ENCODE measurements around the gene DOCK2.
"Not testable (repeated sequence)": the region's sequence is repeated elsewhere in the genome, so short reads cannot be mapped to it uniquely, and the experiment has no call there.

The DOCK2 gene

DNA sequence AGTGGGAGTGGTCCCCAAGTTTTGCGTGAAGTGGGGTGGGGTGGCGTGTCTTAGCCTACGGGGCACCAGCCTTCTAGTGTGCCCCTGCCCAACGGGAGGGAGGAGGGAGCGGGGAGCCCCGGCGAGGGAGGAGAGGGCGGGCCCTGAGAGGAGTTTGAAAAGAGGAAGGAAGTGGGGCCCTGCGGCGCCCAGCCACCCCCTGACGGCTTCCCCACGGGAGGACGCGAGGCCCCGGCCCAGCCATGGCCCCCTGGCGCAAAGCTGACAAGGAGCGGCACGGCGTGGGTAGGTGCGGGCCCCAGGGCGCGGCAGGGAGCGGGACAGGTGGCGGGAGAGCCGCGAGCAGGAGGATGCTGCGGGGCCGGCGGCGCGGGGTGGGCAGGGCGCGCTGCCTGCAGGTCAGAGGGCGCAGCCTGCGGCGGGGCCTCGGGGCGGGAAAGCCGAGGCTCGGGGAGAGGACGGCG is at the start of gene DOCK2:
Gene DOCK2, plus strand, starts transcription at position 191 of the 464 bp plus-strand sequence. Its CDS starts 52 bp downstream, at position 243.
- DNase-seq (ENCODE audit: extremely low spot score, insufficient read length, low read depth): peak; percentile 63
- FAIRE-seq: peak; percentile 92

DNA sequence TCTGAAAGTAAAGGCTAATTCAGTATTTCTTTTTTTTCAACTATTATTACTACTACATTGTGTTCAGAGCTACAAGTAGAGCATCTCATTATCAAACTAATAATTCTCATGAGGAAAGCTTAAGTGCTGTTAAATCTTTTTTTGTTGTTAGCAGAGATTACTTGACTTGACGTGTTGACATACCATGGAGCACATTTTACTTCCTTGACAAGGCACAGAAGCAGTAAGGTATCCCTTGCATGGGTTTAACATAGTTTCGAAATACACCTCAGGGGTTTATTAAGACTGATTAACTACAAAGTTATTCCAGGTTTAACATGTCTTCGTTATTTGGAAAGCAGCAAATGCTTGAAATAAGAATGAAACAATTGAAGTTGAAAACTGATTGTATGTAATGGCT is 46.5 kb upstream of the DOCK2 start:
- no peak for DNase-seq (ENCODE audit: extremely low spot score, insufficient read length, low read depth)
- peak; percentile 5 for FAIRE-seq

DNA sequence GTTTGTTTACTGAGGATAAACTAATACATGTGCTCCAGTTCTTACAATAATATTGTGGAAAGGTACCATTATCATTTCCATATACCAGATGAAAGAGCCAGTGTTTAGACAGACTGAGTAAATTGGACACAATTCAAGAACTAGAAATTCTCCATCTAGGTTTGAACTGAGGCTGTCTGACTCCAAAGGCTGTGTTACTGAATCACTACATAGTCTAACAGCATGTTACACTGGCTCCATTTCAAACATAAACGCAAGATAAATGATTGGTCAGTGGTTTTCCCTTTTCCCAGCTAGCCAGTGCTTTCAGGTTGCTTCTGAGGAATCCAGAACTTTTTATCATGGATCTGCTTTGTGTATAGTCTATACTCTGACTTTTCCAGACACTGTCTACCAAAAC is 45.4 kb upstream of the DOCK2 start:
- FAIRE-seq (peak; percentile 12), DNase-seq (ENCODE audit: extremely low spot score, insufficient read length, low read depth) (no peak)

DNA sequence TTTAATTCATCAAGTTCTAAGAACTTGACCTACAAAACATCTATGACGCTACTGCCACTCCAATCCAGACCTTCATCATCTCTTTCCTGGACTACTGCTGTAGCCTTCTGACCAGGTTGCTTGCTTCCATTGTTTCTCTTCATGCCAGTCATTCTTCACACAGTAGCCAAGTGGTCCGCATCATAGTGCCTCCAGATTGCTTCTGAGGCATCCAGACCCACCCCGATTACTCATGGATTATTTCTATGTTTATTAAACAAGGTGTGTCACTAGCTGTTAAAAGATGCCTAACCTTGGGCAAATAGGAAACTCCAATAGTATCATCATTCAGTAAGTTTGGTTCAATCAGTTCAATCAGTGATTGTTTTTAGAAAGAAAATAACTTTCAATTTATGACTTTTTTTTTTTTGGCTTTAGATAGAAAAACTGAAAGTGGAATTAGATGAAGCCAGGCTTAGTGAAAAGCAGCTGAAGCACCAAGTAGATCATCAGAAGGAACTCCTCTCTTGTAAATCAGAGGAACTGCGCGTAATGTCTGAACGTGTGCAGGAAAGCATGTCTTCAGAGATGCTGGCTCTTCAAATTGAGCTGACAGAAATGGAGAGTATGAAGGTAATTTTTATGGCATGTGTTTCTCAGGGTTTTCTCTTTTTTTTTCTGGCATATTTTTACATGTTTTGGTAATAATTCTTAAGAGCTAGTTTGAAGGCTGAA is 44.0 kb upstream of the DOCK2 start:
- FAIRE-seq (no peak), DNase-seq (ENCODE audit: extremely low spot score, insufficient read length, low read depth) (no peak)

DNA sequence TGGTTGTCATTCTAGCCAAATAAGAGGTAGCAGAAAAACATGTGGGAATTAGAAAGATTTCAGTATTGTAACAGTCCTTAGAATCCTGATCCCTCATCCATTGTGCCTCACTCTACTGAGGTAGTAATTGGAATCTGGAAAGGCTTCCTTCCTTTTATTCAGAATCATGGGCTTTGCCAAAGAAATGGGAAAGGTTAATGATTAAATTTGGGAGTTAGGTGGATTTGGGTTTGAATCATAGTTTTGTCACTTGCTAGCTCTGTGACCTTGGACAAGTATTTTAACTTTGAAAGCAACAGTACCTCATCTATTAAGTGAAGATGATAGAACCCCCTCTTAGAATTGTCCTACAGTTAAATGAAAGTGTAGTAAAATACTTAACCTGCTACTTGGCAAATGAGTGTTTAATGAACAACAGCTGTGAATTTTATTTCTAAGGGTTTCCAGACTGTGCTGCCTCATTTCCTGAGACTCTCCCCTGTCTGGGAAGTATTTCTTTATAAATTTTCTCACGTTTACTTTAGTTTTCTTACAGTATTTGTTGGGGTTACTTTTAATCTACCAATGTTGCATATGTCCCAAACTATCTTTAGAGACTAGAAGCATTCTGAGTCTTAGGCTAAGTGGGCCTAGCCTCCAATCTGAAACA is 41.8 kb upstream of the DOCK2 start:
- FAIRE-seq (no peak), DNase-seq (ENCODE audit: extremely low spot score, insufficient read length, low read depth) (no peak)

DNA sequence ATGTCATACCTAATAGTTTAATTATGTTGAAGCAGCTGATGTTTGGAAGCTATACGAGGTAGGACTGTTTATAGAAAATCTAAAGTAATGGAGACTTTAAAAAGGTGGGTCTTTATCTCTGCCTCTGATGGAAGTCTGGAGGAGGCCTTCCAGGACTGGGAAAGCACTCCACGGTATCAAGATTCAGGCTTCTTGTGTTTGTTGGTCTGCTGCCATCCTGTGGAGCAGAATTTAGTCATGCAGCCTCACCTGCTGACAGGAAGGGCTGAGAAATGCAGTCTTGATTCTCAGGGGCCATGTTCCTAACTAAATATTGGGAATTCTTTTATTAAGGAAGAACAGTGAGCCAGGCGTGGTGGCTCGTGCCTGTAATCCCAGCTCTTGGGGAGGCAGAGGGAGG is 37.6 kb upstream of the DOCK2 start:
- DNase-seq (ENCODE audit: extremely low spot score, insufficient read length, low read depth) (no peak), FAIRE-seq (no peak)

DNA sequence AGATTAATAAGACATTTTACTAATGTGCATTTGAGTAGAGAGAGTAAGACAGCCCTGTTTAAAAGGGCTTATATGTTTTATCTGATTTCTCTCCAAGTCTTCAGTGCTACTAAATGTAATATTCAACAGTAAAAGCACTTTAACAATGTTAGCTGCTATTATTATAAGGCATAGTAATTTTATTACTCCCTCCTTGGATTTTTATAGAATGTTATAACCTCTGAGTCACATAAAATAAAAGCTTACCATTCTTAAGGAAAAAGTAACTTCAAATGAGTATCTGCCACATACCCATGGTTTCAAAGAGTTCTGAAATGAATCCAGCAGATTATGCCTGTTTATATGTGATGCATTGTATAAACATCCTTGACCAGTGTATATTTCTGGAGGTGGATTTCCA is 34.5 kb upstream of the DOCK2 start:
- FAIRE-seq (no peak), DNase-seq (ENCODE audit: extremely low spot score, insufficient read length, low read depth) (no peak)

DNA sequence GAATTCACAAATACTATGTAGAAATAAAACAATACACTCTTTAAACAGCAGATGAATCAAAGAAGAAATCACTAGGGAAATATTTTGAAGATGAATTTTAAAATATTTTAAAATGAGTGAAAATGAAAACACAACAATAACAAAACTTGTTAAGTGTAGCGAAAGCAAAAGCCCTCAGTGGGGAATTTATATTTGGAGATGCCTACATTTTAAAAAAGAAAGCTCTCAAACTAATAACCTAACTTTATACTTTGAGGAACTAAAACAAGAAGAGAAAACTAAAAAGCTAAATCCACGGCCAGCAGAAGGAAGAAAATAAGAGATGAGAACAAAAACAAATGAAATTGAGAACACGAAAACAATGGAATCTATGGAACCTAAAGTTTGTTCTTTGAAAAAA is 30.8 kb upstream of the DOCK2 start:
- FAIRE-seq (no peak), DNase-seq (ENCODE audit: extremely low spot score, insufficient read length, low read depth) (no peak)

DNA sequence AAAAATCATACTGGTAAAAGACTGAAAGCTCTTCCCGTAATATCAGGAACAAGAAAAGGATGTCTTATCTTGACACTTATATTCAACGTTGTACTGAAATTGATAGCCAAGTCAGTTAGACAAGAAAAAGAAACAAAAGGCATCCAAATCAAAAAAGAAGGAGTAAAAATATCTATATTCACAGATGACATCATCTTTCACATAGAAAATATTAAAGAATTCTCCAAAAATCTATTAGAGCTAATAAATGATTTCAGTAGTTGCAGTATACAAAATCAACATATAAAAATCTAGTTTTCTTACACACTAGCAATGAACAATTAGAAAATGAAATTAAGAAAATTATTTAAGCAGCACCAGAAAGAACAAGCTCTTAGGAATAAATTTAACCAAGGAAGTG is 29.2 kb upstream of the DOCK2 start:
- DNase-seq (ENCODE audit: extremely low spot score, insufficient read length, low read depth) (no peak), FAIRE-seq (no peak)

DNA sequence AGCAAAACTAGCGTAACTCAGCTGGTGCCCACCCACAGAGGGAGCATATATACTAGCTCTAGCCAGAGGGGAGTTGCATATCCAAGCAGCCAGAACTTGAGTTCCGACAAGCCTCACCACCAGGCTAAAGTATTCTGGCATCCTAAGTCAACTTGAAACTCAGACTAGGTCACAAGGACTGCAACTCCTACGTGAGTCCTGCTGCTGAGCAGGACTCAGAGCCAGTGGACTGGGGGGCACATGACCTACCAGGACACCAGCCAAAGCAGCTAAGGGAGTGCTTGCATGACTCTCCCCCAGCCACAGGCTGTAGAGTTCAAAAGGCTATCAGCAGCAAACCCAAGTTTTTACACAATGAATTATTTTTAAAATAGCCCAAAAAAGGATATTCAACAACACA is 27.4 kb upstream of the DOCK2 start:
- FAIRE-seq: no peak
- DNase-seq (ENCODE audit: extremely low spot score, insufficient read length, low read depth): no peak

DNA sequence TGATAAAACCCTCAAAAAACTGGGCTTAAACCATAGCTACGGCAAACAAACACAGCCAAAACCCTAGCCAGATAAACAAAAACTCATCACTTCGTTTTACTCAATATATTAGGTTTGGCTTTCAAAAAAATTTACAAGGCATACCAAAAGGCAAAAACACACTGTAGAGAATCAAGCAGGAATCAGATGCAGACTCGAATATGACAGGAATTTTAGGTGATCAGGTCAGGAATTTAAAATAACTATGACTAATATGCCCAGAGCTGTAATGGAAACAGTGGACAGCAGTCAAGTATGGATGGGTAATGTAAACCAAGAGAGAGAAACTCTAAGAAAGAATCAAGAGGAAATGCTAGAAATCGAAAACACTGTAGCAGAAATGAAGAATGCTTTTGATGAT is 26.5 kb upstream of the DOCK2 start:
- no peak for FAIRE-seq
- no peak for DNase-seq (ENCODE audit: extremely low spot score, insufficient read length, low read depth)

DNA sequence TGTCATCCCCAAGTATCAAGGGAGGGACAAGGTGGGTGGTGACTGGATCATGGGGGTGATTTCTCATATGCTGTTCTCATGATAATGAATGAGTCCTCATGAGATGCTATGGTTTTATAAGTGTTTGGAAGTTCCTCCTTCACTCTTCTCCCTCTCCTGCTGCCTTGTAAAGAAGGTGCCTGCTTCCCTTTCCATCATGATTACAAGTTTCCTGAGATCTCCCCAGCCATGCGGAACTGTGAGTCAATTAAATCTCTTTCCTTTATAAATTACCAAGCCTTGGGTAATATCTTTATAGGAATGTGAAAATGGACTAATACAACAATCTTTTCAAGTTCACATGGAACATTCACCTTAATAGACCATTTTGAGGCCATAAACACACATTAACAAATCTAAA is 21.5 kb upstream of the DOCK2 start:
- DNase-seq (ENCODE audit: extremely low spot score, insufficient read length, low read depth): no peak
- FAIRE-seq: no peak

DNA sequence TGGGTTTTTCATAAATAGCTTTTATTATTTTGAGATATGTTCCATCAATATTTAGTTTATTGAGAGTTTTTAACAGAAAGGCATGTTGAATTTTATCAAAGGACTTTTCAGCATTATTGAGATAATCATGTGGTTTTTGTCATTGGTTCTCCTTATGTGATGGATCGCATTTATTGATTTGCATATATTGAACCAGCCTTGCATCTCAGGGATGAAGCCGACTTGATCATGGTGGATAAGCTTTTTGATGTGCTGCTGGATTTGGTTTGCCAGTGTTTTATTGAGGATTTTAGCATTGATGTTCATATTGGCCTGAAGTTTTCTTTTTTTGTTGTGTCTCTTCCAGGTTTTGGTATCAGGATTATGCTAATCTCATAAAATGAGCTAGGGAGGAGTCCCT is 12.8 kb upstream of the DOCK2 start:
- not testable (repeated sequence) for FAIRE-seq; DNase-seq (ENCODE audit: extremely low spot score, insufficient read length, low read depth)

DNA sequence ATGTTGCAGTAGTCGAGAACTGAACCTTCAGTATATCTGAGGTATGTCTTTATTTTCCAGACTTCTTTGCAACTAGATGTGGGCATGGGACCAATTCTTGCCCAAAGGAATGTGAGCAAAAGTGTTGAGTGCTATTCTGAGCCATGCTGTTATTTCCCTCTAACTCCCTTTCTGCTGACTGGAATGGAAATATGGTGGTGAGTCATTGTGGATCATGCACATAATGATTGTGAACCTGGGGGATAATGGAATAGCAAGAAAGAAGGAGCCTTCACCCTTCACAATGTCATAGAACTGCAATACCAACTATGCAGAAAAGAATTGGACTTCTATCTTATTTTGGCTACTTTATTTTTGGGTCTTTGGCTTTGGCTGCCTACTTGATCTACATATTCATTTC is 10.3 kb upstream of the DOCK2 start:
- FAIRE-seq: no peak
- no peak for DNase-seq (ENCODE audit: extremely low spot score, insufficient read length, low read depth)

DNA sequence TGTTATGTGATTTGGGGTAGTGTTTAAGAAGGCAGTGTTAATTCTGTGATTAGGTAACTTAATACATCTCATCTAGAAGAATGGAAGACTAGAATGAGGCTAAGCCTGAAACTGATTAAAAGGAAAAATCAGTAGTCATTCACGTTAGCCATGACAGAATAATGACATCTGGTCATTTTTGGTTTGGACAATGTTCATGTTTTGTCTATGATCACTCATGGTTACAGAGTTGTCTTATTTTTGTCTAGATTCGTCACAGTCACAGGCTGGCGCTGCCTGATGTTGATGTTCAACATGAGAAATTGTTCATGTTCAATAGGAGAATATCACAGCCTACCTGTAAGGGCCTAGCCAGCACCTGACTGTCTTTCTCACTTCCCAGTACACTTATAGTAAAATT is 9.5 kb upstream of the DOCK2 start:
- DNase-seq (ENCODE audit: extremely low spot score, insufficient read length, low read depth): no peak
- FAIRE-seq: no peak

DNA sequence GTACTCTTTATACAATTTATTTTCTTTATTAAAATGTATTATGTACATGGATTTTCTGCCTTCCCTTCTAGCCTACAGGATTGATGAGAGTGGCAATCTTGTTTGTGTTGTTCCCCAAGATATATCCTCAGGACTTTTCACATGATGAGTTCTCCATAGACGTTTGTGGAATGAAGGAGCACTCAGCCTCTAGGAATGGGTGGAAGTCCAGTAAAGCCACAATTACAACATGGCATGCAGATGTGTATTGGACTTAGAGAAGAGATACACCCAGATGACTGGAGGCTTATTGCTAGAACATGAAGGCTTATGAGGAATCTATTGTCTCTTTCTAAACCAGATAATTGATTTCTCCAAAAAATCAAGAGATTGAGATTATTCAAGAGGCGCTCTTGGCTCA is 8.2 kb upstream of the DOCK2 start:
- no peak for DNase-seq (ENCODE audit: extremely low spot score, insufficient read length, low read depth)
- no peak for FAIRE-seq

DNA sequence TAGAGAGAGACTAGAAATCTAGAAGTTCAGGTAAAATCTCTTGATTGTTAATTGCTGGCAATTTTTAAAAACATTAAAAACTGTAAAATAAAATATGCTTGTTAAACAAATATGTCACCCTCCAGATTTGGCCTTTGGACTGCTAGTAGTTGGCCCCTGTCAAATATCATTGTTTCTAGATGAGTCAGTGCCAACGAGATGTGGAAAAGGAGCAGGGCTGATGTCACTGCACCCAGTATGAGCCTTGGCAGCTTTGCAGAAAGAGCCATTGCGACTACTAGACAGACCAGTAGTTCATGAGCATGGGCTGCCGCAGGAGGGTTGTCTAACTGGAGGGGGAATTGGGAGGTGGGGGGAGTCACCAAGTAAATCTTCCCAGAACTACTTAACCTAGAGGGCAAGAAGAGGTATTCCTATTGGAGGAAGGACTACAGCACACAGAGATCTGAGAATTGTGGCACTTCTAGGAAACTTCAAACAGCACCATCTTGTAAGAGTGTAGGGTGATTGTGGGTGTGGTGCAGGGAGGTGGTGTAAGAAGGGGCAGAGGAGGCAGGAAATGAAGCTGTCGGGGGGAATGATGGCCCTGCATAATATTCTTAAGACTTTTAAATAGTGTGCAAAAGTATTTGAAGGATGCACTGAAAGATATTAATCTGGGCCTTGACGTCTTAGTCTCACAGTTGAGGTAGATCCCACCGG is 7.1 kb upstream of the DOCK2 start:
- FAIRE-seq: no peak
- no peak for DNase-seq (ENCODE audit: extremely low spot score, insufficient read length, low read depth)

DNA sequence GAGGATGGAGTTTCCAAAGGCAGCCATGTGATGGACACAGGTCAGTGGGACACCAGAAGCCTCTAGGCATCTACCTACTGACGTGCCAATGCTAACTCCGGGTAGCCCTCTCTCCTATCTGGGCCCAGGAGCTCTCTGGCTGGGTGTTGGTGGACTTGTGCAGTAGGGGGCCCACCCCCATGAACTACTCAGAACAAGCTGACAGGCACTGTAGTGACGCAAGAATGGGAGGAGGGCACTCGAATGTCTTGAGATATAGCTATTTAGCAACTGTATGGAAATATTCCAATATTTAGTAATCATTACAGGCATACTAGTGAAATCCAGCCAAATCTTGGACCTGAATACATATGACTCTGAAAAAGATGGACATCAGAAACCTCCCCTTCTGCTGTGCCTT is 5.7 kb upstream of the DOCK2 start:
- FAIRE-seq (no peak), DNase-seq (ENCODE audit: extremely low spot score, insufficient read length, low read depth) (no peak)

DNA sequence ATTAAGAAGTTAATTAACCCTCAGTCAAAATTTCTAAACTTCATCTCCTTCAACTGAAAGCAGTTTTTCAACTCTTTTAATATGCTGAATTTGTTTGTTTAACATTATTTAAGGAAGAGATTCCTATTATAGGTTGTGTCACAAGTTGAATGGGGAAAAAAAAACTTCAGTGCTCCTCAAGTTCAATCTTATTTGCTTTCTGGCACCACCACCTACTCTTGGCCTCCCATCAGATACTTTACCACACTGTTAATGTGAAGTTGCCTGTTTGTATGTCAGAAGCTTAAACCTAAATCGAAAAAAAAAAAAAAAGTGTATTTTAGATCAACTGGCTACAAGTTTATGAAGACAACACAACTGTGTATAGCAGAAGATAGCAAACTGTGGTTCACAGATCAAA is 4.1 kb upstream of the DOCK2 start:
- DNase-seq (ENCODE audit: extremely low spot score, insufficient read length, low read depth): no peak
- no peak for FAIRE-seq

DNA sequence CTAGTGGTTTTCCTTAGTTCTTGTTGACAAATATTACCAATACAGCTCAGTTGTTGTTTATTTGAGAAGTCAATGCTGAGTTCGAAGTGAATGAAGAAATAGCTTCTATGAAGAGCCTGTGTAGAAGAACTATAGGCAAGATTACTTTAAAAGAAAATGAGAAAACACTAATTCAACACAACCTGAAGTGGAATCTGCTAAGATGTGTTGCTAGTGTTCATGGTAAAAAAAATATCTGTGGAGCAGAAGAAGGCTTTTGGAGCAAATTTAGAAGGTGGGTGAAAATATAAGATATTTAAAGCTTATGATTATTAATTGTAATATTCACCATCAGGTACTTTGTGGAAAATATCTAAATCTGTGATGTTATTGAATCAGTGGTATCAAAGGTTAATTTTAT is 2.5 kb upstream of the DOCK2 start:
- DNase-seq (ENCODE audit: extremely low spot score, insufficient read length, low read depth): no peak
- no peak for FAIRE-seq

DNA sequence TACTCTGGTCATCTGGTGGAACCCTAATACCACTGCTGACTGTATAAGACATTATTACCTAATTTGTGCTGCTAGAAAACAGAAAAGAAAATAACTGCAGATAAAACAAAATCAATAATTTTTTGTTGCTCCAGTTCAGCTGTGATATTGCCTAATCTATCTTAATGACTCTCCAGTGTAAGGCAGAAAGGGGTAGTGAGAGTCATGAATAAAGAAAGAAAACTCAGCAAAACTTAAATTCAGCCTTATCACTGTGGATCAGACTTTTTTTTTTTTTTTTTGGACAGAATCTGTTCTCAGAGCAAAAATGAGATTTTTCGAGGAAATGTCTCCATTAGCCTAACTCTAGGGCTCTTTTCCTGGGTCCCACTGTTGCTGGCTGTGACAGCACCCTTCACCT is 1.1 kb upstream of the DOCK2 start:
- DNase-seq (ENCODE audit: extremely low spot score, insufficient read length, low read depth): no peak
- no peak for FAIRE-seq
